Measurements from ENCODE around the gene RAB40B. TPM values are rescaled to one million over a fixed set of nuclear protein-coding genes. Genes with fewer than 3 reads are reported as not detected.

Gene RAB40B
- total and polyA plus RNA-seq, 2 of the 4 experiments (the other 2 are of a cell fraction): 14.9 to 20.0 TPM

DNA sequence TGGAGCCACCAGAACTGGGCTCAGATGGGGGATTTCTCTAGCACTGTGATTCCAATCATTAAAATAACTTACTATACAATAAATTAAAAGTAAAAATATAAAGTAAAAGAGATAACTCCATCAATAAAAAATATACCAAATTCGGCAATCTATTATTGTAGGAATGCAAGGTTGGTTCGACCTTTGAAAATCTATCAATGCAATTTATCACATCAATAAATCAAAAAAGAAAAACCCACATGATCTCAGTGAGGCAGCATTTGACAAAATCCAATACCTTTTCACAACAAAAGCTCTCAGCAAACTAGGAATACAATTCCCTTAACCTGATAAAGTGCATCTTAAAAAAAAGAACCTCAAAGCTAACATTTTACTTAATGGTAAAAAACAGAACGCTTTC is 17.0 kb downstream of the RAB40B start:
- in situ Hi-C loops (cut with MboI; ENCODE audit: low sequenced_read_pairs): no loop called here
- ATAC-seq (ENCODE audit: low read depth): no peak
- no TSS peak for BruUV-seq (replicated peaks)

More for the DNA sequence above, 17.0 kb downstream of the RAB40B start:
- Histone ChIP-seq H3K27ac (ENCODE audit: insufficient read depth, low read length) (no peak overlapping the region), H2BK120ac (ENCODE audit: low read depth, low read length) (no peak overlapping the region), H3K18ac (ENCODE audit: low read depth, low read length) (no peak overlapping the region), H4K5ac (ENCODE audit: low read depth, low read length) (no peak overlapping the region), H3K23ac (ENCODE audit: low read depth, low read length) (no peak overlapping the region), H4K20me1 (ENCODE audit: insufficient read depth, low read length) (no peaks in the 10 kb centered on the region), H2BK15ac (ENCODE audit: low read depth, low read length) (no peak overlapping the region), H3K27me3 (ENCODE audit: control insufficient read depth, insufficient read depth, low read length) (no peaks in the 10 kb centered on the region), H3K4me3 (ENCODE audit: insufficient read depth, low read depth, low read length) (no peak overlapping the region), H3K9me1 (ENCODE audit: insufficient read depth, low read length) (no peaks in the 10 kb centered on the region), H2BK20ac (ENCODE audit: low read depth, low read length) (no peak overlapping the region), H2BK5ac (ENCODE audit: low read depth, low read length, poor library complexity, severe bottlenecking) (no peak overlapping the region), H3K36me3 (ENCODE audit: control insufficient read depth, insufficient read depth, low read length) (no peaks in the 10 kb centered on the region), H4K8ac (ENCODE audit: low read depth in 2 of 2, low read length in 2 of 2) (no peak overlapping the region), H3K4me2 (ENCODE audit: low read depth, low read length) (no peak overlapping the region), H2AK9ac (replicated peaks; ENCODE audit: low read depth, low read length, poor library complexity) (no peak overlapping the region), H3K14ac (replicated peaks; ENCODE audit: low read depth, low read length) (no peak overlapping the region), H2AFZ (replicated peaks; ENCODE audit: low read length, poor library complexity) (no peak overlapping the region), H3K4me1 (ENCODE audit: control insufficient read depth, insufficient read depth, low read length) (no peaks in the 10 kb centered on the region), H3K9ac (ENCODE audit: low read depth, low read length) (no peak overlapping the region), H2AK5ac (ENCODE audit: low read depth, low read length) (no peak overlapping the region), H4K91ac (ENCODE audit: insufficient read depth, low read depth, low read length) (no peak overlapping the region), H3K4ac (ENCODE audit: low read depth, low read length) (no peak overlapping the region), H3K79me1 (ENCODE audit: low read depth in 1 of 2, low read length in 2 of 2) (no peaks in the 10 kb centered on the region), H3K56ac (ENCODE audit: extremely low read depth, insufficient read depth, low read length) (no peak overlapping the region), H3K9me3 (ENCODE audit: control insufficient read depth, insufficient read depth, low read length) (peaks cover 5% of the 10 kb centered on the region)
- CTCF ChIA-PET: no interaction called here
- no peak for DNase-seq
- intact Hi-C loops (cut with micrococcal nuclease) (no loop called here), dilution Hi-C loops (cut with HindIII; ENCODE audit: low sequenced_read_pairs, unreplicated experiment) (no loop called here)
- no CpG with 5 or more reads among the region's 3 CpGs for WGBS, 2 experiments (ENCODE audit: extremely low coverage in 2 of 2, insufficient read length in 1 of 2)
- TF ChIP-seq BHLHE40 (IDR thresholded peaks at IDR 0.05; ENCODE audit: low read depth, low read length) (no peak), SMC3 (IDR thresholded peaks at IDR 0.05; ENCODE audit: low read depth, low read length) (no peak), FOS (IDR thresholded peaks at IDR 0.05; ENCODE audit: low read depth, low read length) (no peak), CEBPB (IDR thresholded peaks at IDR 0.05; ENCODE audit: low read depth, low read length) (no peak), MXI1 (IDR thresholded peaks at IDR 0.05; ENCODE audit: borderline replicate concordance, low read depth, low read length) (no peak), RCOR1 (IDR thresholded peaks at IDR 0.05; ENCODE audit: insufficient replicate concordance, low read length) (no peak), CHD1 (IDR thresholded peaks at IDR 0.05; ENCODE audit: low read depth, low read length) (no peak), POLR2A (IDR thresholded peaks at IDR 0.05; ENCODE audit: low read depth, low read length) (no peak)
- TF ChIP-seq, protein P1, sequence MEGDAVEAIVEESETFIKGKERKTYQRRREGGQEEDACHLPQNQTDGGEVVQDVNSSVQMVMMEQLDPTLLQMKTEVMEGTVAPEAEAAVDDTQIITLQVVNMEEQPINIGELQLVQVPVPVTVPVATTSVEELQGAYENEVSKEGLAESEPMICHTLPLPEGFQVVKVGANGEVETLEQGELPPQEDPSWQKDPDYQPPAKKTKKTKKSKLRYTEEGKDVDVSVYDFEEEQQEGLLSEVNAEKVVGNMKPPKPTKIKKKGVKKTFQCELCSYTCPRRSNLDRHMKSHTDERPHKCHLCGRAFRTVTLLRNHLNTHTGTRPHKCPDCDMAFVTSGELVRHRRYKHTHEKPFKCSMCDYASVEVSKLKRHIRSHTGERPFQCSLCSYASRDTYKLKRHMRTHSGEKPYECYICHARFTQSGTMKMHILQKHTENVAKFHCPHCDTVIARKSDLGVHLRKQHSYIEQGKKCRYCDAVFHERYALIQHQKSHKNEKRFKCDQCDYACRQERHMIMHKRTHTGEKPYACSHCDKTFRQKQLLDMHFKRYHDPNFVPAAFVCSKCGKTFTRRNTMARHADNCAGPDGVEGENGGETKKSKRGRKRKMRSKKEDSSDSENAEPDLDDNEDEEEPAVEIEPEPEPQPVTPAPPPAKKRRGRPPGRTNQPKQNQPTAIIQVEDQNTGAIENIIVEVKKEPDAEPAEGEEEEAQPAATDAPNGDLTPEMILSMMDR (conservative IDR thresholded peaks at IDR 0.05; ENCODE audit: low read depth, low read length): no peak
- TF ChIP-seq, protein P2, sequence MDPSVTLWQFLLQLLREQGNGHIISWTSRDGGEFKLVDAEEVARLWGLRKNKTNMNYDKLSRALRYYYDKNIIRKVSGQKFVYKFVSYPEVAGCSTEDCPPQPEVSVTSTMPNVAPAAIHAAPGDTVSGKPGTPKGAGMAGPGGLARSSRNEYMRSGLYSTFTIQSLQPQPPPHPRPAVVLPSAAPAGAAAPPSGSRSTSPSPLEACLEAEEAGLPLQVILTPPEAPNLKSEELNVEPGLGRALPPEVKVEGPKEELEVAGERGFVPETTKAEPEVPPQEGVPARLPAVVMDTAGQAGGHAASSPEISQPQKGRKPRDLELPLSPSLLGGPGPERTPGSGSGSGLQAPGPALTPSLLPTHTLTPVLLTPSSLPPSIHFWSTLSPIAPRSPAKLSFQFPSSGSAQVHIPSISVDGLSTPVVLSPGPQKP (IDR thresholded peaks at IDR 0.05; ENCODE audit: borderline replicate concordance, low read depth, low read length): no peak
- POLR2A ChIA-PET (ENCODE audit: unreplicated experiment): no interaction called here
